DOHH2 (cell line): ENCODE data around the gene BICRA.

Experiments used
- H3F3A ChIP-seq: fragments of 200-600 bp; sonication (generic), shearing (Covaris generic); 2 replicates; pipeline ENCODE4 v1.6.0; 2016; ENCODE audit warnings: antibody characterized with exemption, mild to moderate bottlenecking; ENCODE audit not compliant: control insufficient read depth, insufficient read depth
- H3K27ac ChIP-seq: fragments of 200-600 bp; sonication (generic); 2 replicates; pipeline ENCODE4 v1.5.1; 2014; ENCODE audit warnings: low read depth, mild to moderate bottlenecking, low read length, moderate library complexity
- H3K27me3 ChIP-seq: fragments of 200-600 bp; sonication (generic); 2 replicates; pipeline ENCODE4 v1.6.1; 2014; ENCODE audit warnings: mild to moderate bottlenecking, low read length, mixed read lengths; ENCODE audit not compliant: control insufficient read depth
- H3K36me3 ChIP-seq: fragments of 200-600 bp; sonication (generic); 2 replicates; pipeline ENCODE4 v1.6.1; 2014; ENCODE audit warnings: mild to moderate bottlenecking, low read length, moderate library complexity, mixed read lengths; ENCODE audit not compliant: control insufficient read depth
- H3K4me1 ChIP-seq: fragments of 200-600 bp; sonication (generic); 2 replicates; pipeline ENCODE4 v1.6.1; 2014; ENCODE audit warnings: mild to moderate bottlenecking, low read length, mixed read lengths; ENCODE audit not compliant: control insufficient read depth
- H3K4me2 ChIP-seq: fragments of 200-600 bp; sonication (generic); 2 replicates; pipeline ENCODE4 v1.6.0; 2014; ENCODE audit warnings: mild to moderate bottlenecking, low read length, moderate library complexity
- H3K4me3 ChIP-seq: fragments of 200-600 bp; sonication (generic); 2 replicates; pipeline ENCODE4 v1.5.1; 2014; ENCODE audit warnings: mild to moderate bottlenecking, low read length, mixed read lengths
- H3K79me2 ChIP-seq: fragments of 200-600 bp; sonication (generic); 2 replicates; pipeline ENCODE4 v1.6.1; 2014; ENCODE audit warnings: mild to moderate bottlenecking, low read length, mixed read lengths; ENCODE audit not compliant: control insufficient read depth
- H3K9me2 ChIP-seq: fragments of 200-600 bp; sonication (generic); replicated peaks from 2 replicates; pipeline ENCODE4 v1.6.1; 2014; ENCODE audit warnings: mild to moderate bottlenecking, low read length, mixed read lengths; ENCODE audit not compliant: control insufficient read depth
- H3K9me3 ChIP-seq: fragments of 200-600 bp; sonication (generic); 2 replicates; pipeline ENCODE4 v1.6.1; 2014; ENCODE audit warnings: antibody characterized with exemption, low read length, mixed read lengths; ENCODE audit not compliant: control insufficient read depth, insufficient read depth
- H4K20me1 ChIP-seq: fragments of 200-600 bp; sonication (generic); 2 replicates; pipeline ENCODE4 v1.6.0; 2014; ENCODE audit warnings: low read depth, mild to moderate bottlenecking, antibody characterized with exemption, low read length, moderate library complexity; ENCODE audit not compliant: control insufficient read depth, insufficient read depth
- EZH2phosphoT487 ChIP-seq: fragments of 200-600 bp; sonication (generic); IDR thresholded peaks from 2 replicates; pipeline ENCODE4 v1.6.1; 2017; ENCODE audit warnings: borderline replicate concordance, mild to moderate bottlenecking, antibody characterized with exemption, low read length, moderate library complexity, mixed read lengths
- TF ChIP-seq, protein P1 (sequence below): fragments of 200-600 bp; sonication (generic); IDR thresholded peaks from one replicate; pipeline ENCODE4 v1.5.1; 2014; ENCODE audit warnings: antibody characterized with exemption, mild to moderate bottlenecking, low read depth, low read length; ENCODE audit not compliant: poor library complexity, severe bottlenecking

Gene BICRA

DNA sequence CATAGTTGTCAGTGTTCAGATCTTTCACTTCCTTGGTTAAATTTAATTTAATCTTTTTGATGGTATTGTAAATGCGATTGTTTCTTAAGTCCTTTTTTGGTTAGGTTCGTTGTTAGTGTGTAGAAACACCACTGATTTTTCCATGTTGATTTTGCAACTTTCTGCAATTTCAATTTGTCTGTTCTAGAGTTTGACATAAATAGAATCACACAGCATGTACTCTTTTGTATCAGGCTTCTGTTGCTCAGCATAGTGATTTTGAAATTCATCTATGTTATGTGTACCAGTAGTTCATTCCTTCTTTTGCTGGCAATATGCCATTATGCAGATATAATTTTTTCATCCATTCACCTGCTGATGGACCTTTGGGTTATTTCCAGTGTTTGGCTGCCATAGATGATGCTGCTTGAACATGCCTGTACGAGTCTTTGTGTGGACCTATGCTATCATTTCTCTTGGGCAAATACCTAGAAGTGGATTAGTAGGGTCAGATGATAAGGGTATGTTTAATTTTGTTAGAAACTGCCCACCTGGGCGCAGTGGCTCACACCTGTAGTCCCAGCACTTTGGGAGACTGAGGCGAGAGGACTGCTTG is 33.1 kb downstream of the BICRA start:
- no peak overlapping the region for H3K27ac ChIP-seq
- H3K9me2 ChIP-seq: no peaks in the 10 kb centered on the region
- no peaks in the 10 kb centered on the region for H3K9me3 ChIP-seq
- H4K20me1 ChIP-seq: peaks cover 7% of the 10 kb centered on the region; the same call in 1 of the 2 replicates
- no peak overlapping the region for H3K4me3 ChIP-seq
- H3K79me2 ChIP-seq: peaks cover 76% of the 10 kb centered on the region
- no peaks in the 10 kb centered on the region for H3F3A ChIP-seq
- H3K36me3 ChIP-seq: no peaks in the 10 kb centered on the region
- H3K4me2 ChIP-seq: no peak overlapping the region
- H3K4me1 ChIP-seq: no peaks in the 10 kb centered on the region
- TF ChIP-seq, protein P1, sequence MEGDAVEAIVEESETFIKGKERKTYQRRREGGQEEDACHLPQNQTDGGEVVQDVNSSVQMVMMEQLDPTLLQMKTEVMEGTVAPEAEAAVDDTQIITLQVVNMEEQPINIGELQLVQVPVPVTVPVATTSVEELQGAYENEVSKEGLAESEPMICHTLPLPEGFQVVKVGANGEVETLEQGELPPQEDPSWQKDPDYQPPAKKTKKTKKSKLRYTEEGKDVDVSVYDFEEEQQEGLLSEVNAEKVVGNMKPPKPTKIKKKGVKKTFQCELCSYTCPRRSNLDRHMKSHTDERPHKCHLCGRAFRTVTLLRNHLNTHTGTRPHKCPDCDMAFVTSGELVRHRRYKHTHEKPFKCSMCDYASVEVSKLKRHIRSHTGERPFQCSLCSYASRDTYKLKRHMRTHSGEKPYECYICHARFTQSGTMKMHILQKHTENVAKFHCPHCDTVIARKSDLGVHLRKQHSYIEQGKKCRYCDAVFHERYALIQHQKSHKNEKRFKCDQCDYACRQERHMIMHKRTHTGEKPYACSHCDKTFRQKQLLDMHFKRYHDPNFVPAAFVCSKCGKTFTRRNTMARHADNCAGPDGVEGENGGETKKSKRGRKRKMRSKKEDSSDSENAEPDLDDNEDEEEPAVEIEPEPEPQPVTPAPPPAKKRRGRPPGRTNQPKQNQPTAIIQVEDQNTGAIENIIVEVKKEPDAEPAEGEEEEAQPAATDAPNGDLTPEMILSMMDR: no peak
- no peak for TF ChIP-seq EZH2phosphoT487
- H3K27me3 ChIP-seq: no peaks in the 10 kb centered on the region

DNA sequence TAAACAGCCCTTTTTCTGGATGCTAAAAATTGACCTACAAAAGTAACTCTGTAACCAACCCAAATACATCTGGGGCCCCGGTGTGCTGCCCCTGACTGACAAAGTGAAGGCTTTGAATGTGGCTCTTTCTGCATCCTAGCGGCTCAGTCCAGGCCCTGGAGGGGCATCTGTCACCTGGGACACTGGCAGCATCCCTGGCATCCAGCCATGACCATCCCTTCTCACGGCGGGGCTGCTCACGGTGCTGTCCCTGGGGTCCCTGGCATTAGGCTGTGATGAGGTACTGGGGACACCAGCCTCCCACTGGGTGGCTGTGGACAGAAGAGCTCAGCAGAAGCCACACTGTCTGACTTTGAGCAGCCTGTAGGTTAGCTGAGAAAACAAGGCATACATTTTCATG is 34.3 kb downstream of the BICRA start:
- no peaks in the 10 kb centered on the region for H3K4me1 ChIP-seq
- H4K20me1 ChIP-seq: peaks cover 4% of the 10 kb centered on the region; the same call in 1 of the 2 replicates
- TF ChIP-seq, protein P1: no peak
- no peak for TF ChIP-seq EZH2phosphoT487
- H3K4me3 ChIP-seq: no peak overlapping the region
- H3K27ac ChIP-seq: no peak overlapping the region
- no peaks in the 10 kb centered on the region for H3K36me3 ChIP-seq
- peaks cover 78% of the 10 kb centered on the region for H3K79me2 ChIP-seq
- H3F3A ChIP-seq: no peaks in the 10 kb centered on the region
- H3K4me2 ChIP-seq: no peak overlapping the region
- no peaks in the 10 kb centered on the region for H3K27me3 ChIP-seq
- H3K9me3 ChIP-seq: no peaks in the 10 kb centered on the region
- H3K9me2 ChIP-seq: no peaks in the 10 kb centered on the region

DNA sequence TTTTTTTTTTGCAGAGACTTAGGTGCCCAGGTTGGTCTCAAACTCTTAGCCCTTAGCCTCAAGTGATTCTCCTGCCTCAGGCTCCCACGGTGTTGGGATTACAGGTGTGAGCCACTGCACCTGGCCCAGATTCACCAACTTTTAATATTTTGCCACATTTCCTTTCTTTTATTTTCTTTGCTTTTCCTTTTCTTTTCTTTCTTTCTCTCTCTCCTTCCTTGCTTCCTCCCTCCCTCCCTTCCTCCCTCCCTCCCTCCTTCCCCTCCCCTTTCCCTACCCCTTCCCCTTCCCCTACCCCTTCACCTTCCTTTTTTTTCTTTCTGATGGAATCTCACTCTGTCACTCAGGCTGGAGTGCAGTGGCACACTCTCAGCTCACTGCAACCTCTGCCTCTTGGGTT is 35.3 kb downstream of the BICRA start:
- no peaks in the 10 kb centered on the region for H3K27me3 ChIP-seq
- no peak overlapping the region for H3K27ac ChIP-seq
- no peaks in the 10 kb centered on the region for H3K9me3 ChIP-seq
- no peak overlapping the region for H3K4me3 ChIP-seq
- TF ChIP-seq, protein P1: no peak
- TF ChIP-seq EZH2phosphoT487: no peak
- no peak overlapping the region for H3K4me2 ChIP-seq
- H4K20me1 ChIP-seq: peaks cover 4% of the 10 kb centered on the region; the same call in 1 of the 2 replicates
- peaks cover 77% of the 10 kb centered on the region for H3K79me2 ChIP-seq
- H3K36me3 ChIP-seq: no peaks in the 10 kb centered on the region
- H3K9me2 ChIP-seq: no peaks in the 10 kb centered on the region
- no peaks in the 10 kb centered on the region for H3K4me1 ChIP-seq
- H3F3A ChIP-seq: no peaks in the 10 kb centered on the region
